SU-DHL-6 (cell line): ENCODE data around the gene ANKRD13B.

Experiments used
- H2AFZ ChIP-seq: fragments of 200-600 bp; sonication (generic); 2 replicates; pipeline ENCODE4 v1.6.1; 2014; ENCODE audit warnings: low read depth, mild to moderate bottlenecking, moderate library complexity, mixed read lengths, antibody characterized with exemption, low read length; ENCODE audit not compliant: severe bottlenecking
- H3F3A ChIP-seq: fragments of 200-600 bp; shearing (Covaris generic); 2 replicates; pipeline ENCODE4 v1.6.0; 2016; ENCODE audit warnings: antibody characterized with exemption, mild to moderate bottlenecking; ENCODE audit not compliant: insufficient read depth
- H3K27ac ChIP-seq: fragments of 200-600 bp; sonication (generic); 2 replicates; pipeline ENCODE4 v1.5.1; 2016; ENCODE audit warnings: low read depth, mild to moderate bottlenecking, low read length, moderate library complexity, mixed read lengths
- H3K27me3 ChIP-seq: fragments of 200-600 bp; sonication (generic), shearing (Covaris generic); 2 replicates; pipeline ENCODE4 v1.6.0; 2014; ENCODE audit warnings: mild to moderate bottlenecking, low read length
- H3K36me3 ChIP-seq: fragments of 200-600 bp; sonication (generic); 2 replicates; pipeline ENCODE4 v1.6.1; 2014; ENCODE audit warnings: mild to moderate bottlenecking, low read length, mixed read lengths
- H3K4me2 ChIP-seq: fragments of 300-600, 200-600 bp; shearing (Covaris generic), sonication (generic); 2 replicates; pipeline ENCODE4 v1.6.0; 2014; ENCODE audit warnings: low read length, low read depth, mild to moderate bottlenecking; ENCODE audit not compliant: poor library complexity, severe bottlenecking
- H3K4me3 ChIP-seq: fragments of 200-600 bp; sonication (generic); 2 replicates; pipeline ENCODE4 v1.5.1; 2014; ENCODE audit warnings: antibody characterized with exemption, low read length, mild to moderate bottlenecking, mixed read lengths; ENCODE audit not compliant: insufficient read depth, poor library complexity, severe bottlenecking
- H3K79me2 ChIP-seq: fragments of 200-600 bp; sonication (generic); 2 replicates; pipeline ENCODE4 v1.6.1; 2014; ENCODE audit warnings: mild to moderate bottlenecking, low read length, moderate library complexity; ENCODE audit not compliant: insufficient read depth
- H3K9ac ChIP-seq: fragments of 200-600 bp; sonication (generic); 2 replicates; pipeline ENCODE4 v1.7.0; 2014; ENCODE audit warnings: mild to moderate bottlenecking, low read length
- H3K9me2 ChIP-seq: fragments of 200-600 bp; sonication (generic); replicated peaks from 2 replicates; pipeline ENCODE4 v1.6.1; 2014; ENCODE audit warnings: low read length; ENCODE audit not compliant: insufficient read depth
- H3K9me3 ChIP-seq: fragments of 200-600 bp; sonication (generic); 2 replicates; pipeline ENCODE4 v1.6.1; 2014; ENCODE audit warnings: low read length, mixed read lengths; ENCODE audit not compliant: insufficient read depth
- H4K20me1 ChIP-seq: fragments of 200-600 bp; sonication (generic); 2 replicates; pipeline ENCODE4 v1.6.1; 2014; ENCODE audit warnings: low read depth, mild to moderate bottlenecking, antibody characterized with exemption, low read length, moderate library complexity, mixed read lengths
- EZH2phosphoT487 ChIP-seq: fragments of 200-600 bp; sonication (generic), shearing (Covaris generic); conservative IDR thresholded peaks from 2 replicates; pipeline ENCODE4 v1.6.1; 2018; ENCODE audit warnings: mild to moderate bottlenecking, antibody characterized with exemption, low read length, moderate library complexity, mixed read lengths
- TF ChIP-seq, protein P1 (sequence below): fragments of 200-600 bp; sonication (generic); IDR thresholded peaks from one replicate; pipeline ENCODE4 v1.5.1; 2017; ENCODE audit warnings: antibody characterized with exemption, mild to moderate bottlenecking, low read length, moderate library complexity; ENCODE audit not compliant: insufficient read depth, poor library complexity, severe bottlenecking

Gene ANKRD13B

DNA sequence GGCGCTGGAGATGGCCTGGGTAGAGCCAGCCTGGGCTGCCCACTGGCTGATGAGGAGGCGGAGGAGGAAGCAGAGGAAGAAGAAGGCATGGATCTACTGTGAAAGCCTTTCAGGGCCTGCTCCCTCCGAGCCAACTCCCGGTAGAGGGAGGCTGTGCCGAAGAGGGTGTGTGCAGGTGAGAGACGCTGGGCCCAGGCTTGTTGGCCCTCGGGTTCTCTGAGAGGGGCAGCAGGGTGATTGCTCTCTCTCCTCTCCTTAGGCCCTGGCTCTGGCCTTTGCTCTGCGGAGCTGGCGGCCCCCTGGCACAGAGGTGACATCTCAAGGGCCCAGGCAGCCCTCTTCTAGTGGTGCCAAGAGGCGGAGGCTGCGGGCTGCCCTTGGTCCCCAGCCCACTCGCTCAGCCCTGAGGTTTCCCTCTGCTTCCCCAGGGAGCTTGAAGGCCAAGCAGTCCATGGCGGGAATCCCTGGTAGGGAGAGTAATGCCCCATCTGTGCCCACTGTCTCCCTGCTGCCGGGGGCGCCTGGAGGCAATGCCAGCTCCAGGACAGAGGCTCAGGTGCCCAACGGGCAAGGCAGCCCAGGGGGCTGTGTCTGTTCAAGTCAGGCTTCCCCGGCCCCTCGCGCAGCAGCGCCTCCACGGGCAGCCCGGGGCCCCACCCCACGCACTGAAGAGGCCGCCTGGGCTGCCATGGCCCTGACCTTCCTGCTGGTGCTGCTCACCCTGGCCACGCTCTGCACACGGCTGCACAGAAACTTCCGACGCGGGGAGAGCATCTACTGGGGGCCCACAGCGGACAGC lies 20.9 kb upstream of the ANKRD13B start:
- no peak overlapping the region for H3K4me3 ChIP-seq
- H3K9me2 ChIP-seq: no peaks in the 10 kb centered on the region
- peak overlapping the region; percentile 29; the same call in 1 of the 2 replicates for H3K9ac ChIP-seq
- peak overlapping the region; percentile 45 for H3K4me2 ChIP-seq
- no peaks in the 10 kb centered on the region for H3K36me3 ChIP-seq
- H3F3A ChIP-seq: 0 out of 2 replicates have a peak, but pooled peaks cover 4% of the 10 kb centered on the region
- H4K20me1 ChIP-seq: no peaks in the 10 kb centered on the region
- no peaks in the 10 kb centered on the region for H3K27me3 ChIP-seq
- H3K9me3 ChIP-seq: no peaks in the 10 kb centered on the region
- H3K27ac ChIP-seq: no peak overlapping the region
- H2AFZ ChIP-seq: no peak overlapping the region
- TF ChIP-seq, protein P1, sequence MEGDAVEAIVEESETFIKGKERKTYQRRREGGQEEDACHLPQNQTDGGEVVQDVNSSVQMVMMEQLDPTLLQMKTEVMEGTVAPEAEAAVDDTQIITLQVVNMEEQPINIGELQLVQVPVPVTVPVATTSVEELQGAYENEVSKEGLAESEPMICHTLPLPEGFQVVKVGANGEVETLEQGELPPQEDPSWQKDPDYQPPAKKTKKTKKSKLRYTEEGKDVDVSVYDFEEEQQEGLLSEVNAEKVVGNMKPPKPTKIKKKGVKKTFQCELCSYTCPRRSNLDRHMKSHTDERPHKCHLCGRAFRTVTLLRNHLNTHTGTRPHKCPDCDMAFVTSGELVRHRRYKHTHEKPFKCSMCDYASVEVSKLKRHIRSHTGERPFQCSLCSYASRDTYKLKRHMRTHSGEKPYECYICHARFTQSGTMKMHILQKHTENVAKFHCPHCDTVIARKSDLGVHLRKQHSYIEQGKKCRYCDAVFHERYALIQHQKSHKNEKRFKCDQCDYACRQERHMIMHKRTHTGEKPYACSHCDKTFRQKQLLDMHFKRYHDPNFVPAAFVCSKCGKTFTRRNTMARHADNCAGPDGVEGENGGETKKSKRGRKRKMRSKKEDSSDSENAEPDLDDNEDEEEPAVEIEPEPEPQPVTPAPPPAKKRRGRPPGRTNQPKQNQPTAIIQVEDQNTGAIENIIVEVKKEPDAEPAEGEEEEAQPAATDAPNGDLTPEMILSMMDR: no peak
- TF ChIP-seq EZH2phosphoT487: no peak
- no peaks in the 10 kb centered on the region for H3K79me2 ChIP-seq

DNA sequence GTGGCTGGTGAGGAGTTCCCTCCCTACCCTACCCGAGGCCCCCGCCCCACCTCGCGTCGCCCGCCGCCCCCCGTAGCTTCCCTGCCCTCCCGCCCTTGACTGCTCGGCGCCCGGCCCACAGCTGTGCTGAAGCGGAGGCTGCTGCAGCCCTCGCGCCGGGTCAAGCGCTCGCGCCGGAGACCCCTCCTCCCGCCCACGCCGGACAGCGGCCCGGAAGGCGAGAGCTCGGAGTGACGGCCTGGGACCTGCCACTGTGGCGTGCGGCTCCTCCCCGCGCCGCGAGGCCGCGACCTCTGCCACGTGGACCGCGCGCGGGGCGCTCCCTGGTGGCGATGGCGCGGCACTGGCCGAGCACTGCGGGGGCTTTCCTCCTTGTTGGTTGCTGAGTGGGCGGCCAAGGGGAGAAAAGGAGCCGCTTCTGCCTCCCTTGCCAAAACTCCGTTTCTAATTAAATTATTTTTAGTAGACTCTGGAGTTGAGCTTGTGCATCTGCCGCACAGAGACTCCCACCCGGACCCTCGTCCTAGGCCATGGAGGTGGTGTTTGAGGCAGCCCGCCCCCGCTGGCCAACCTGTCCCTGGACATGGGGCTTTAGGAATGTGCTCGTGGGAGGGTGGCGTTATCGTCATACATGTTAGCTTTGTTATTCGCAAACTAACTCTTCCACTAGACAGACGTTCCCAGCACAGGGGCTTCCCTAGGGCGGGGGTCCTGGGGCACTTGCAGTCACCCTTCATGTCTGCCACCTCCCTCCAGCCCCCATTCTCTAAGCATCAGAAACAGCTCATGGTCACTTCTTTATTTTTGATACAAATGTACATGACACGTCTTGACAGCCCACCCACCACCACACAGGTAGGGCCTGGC lies 20.0 kb upstream of the ANKRD13B start:
- Histone ChIP-seq H3K9me3 (no peaks in the 10 kb centered on the region), H2AFZ (no peak overlapping the region), H3K4me3 (no peak overlapping the region), H3K9me2 (no peaks in the 10 kb centered on the region), H3K36me3 (no peaks in the 10 kb centered on the region), H4K20me1 (no peaks in the 10 kb centered on the region), H3K4me2 (peak overlapping the region; percentile 45), H3K79me2 (no peaks in the 10 kb centered on the region), H3K9ac (peak overlapping the region; percentile 29; the same call in 1 of the 2 replicates), H3F3A (no peaks in the 10 kb centered on the region), H3K27me3 (no peaks in the 10 kb centered on the region), H3K27ac (no peak overlapping the region)
- TF ChIP-seq, protein P1: peak; percentile 63
- no peak for TF ChIP-seq EZH2phosphoT487

DNA sequence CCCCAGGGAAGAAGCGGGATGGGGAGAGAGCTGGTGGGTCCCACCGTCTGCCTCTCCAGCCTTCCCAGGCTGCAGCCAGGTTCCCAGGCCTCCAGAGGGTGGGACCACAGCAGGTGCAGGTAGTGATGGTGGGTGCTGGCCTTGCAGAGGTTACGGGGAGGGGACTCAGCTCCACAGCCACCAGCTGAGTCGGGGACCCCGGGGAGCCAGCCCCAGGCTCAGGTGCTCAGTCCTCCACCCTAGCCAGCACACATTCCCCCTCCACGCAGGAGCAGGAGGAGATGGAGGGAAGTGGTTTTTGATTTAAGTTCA lies 19.4 kb upstream of the ANKRD13B start:
- H4K20me1 ChIP-seq: no peaks in the 10 kb centered on the region
- H3F3A ChIP-seq: no peaks in the 10 kb centered on the region
- TF ChIP-seq, protein P1: no peak
- TF ChIP-seq EZH2phosphoT487: no peak
- no peak overlapping the region for H3K27ac ChIP-seq
- H3K4me3 ChIP-seq: no peak overlapping the region
- no peaks in the 10 kb centered on the region for H3K27me3 ChIP-seq
- no peak overlapping the region for H3K9ac ChIP-seq
- no peaks in the 10 kb centered on the region for H3K9me3 ChIP-seq
- H3K36me3 ChIP-seq: no peaks in the 10 kb centered on the region
- no peaks in the 10 kb centered on the region for H3K79me2 ChIP-seq
- H3K9me2 ChIP-seq: no peaks in the 10 kb centered on the region
- H2AFZ ChIP-seq: no peak overlapping the region
- no peak overlapping the region for H3K4me2 ChIP-seq
